SK-N-MC (cell line): ENCODE measurements around the gene KANSL3.

Experiments used
- FOXP2 ChIP-seq: optimal IDR thresholded peaks from 2 replicates; pipeline ENCODE3; 2011; ENCODE audit warnings: mild to moderate bottlenecking, moderate library complexity; ENCODE audit not compliant: insufficient read depth; ENCODE audit errors: extremely low read length, control extremely low read depth
- POLR2AphosphoS5 ChIP-seq: IDR thresholded peaks from 2 replicates; pipeline ENCODE4 v1.6.1; 2012; ENCODE audit warnings: mild to moderate bottlenecking, low read depth, low read length, borderline replicate concordance

GRCh38 chr2:96591494-96591893 is 46.6 kb downstream of the KANSL3 start:
- TF ChIP-seq FOXP2, result no peak
- no peak for TF ChIP-seq POLR2AphosphoS5
